NCI-H1105 treated with DMSO at 0.1 percent for 48 hours (cell line): ENCODE measurements around the gene LIPH.
A peak's percentile ranks its signal among the peaks of the same experiment; 100 is the strongest.

Source experiments
- DNase-seq: peaks from one replicate; lab custom pipeline; 2025; lab: John Stamatoyannopoulos, UW

Gene LIPH

GRCh38 chr3:185540695-185541094 is 11.7 kb downstream of the LIPH start:
- no peak for DNase-seq

DNA sequence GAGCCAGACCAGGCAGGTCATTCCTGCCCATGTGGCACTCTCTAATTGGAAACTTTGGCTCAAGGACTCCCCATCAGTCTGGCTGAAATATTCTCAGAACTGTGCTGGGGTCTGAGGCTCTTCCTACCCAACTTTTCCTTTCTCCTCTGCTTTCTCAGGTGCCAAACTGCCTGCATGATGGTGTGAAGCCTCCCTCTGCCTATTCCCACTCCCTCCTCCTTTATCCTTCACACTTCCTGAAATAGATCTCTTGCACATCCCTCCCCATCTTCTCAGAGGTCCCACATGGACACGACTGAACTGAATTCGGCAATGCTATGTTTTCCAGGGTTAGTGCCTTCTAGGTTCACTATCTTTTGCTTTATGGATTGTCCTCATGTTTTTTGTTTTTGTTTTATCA is 12.5 kb downstream of the LIPH start:
- no peak for DNase-seq

DNA sequence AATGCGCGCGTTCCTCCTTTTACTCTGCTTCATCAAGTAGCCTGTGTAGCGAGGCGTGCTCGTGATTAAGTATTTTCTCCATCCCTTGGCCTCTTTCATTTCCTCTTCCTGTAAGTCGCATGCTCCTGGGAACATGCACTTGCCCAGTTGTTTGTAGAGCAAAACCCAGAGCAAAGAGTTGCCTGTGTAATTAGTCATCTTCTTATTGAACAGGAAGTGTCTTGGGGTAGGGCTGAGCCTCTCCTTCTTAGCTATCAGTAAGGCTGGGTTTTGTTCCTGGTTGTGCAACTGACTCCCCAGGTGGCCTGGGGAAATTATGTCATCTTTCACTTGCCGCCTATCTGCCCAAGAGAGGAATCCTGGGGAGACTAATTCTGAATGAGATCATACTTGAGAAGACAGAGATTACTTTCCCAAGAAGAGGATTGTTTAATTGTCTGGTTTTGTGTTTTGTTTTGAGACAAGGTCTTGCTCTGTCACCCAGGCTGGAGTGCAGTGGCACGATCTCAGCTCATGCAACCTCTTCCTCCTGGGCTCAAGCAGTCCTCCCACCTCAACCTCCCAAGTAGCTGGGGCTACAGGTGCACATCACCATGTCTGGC is 14.9 kb downstream of the LIPH start:
- no peak for DNase-seq

- DNase-seq = no peak
These were observed 17.9 kb downstream of the LIPH start for GRCh38 chr3:185534511-185534910.

- DNase-seq = no peak
These were observed 19.5 kb downstream of the LIPH start for GRCh38 chr3:185532901-185533300.

GRCh38 chr3:185530856-185531255 is 21.5 kb downstream of the LIPH start:
- no peak for DNase-seq

- DNase-seq = no peak
These were observed 23.9 kb downstream of the LIPH start for GRCh38 chr3:185528532-185528931.

- no peak for DNase-seq
These were observed 25.0 kb downstream of the LIPH start for GRCh38 chr3:185527364-185527763.

DNA sequence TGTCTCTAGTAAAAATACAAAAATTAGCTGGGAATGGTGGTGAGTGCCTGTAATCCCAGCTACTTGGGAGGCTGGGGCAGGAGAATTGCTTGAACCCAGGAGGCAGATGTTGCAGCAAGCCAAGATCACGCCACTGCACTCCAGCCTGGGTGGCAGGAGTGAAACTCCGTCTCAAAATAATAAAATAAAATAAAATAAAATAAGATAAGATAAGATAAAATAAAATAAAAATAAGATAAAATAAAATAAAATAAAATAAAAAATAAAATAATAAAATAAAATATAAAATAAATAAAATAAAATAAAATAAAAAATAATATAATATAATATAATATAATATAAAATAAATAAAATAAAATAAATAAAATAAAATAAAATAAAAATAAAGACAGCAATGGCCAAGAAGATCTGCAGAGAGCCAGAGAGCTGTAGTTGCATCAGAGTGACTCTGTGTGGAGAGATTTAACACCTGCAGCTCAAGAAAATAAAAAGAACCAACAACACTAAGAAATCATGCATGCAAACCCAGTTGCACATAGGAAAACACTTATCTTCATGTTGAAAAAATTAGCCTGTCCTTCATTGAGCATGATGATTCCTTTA is 25.9 kb downstream of the LIPH start:
- no peak for DNase-seq

- DNase-seq = no peak
These were observed 30.8 kb downstream of the LIPH start for GRCh38 chr3:185521349-185522138.

DNA sequence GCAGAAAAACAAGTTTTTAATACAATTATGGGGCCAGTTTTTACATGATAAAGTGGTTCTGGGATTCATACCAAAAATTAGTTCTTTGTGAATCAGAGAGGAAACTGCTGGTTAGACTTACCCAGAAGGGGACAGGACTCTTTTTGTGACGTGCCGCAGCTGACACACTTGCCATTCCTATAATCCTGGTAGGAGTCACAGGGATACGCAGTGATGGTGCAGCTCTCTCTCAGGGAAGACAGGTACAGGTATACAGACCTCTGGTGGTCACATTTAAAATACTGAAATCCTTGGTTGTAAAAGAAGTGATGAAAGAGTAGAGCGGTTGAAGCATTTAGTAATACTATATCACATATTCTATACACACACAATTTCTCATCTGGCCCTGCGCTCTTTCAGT is 33.4 kb downstream of the LIPH start:
- DNase-seq = peak; percentile 10

DNA sequence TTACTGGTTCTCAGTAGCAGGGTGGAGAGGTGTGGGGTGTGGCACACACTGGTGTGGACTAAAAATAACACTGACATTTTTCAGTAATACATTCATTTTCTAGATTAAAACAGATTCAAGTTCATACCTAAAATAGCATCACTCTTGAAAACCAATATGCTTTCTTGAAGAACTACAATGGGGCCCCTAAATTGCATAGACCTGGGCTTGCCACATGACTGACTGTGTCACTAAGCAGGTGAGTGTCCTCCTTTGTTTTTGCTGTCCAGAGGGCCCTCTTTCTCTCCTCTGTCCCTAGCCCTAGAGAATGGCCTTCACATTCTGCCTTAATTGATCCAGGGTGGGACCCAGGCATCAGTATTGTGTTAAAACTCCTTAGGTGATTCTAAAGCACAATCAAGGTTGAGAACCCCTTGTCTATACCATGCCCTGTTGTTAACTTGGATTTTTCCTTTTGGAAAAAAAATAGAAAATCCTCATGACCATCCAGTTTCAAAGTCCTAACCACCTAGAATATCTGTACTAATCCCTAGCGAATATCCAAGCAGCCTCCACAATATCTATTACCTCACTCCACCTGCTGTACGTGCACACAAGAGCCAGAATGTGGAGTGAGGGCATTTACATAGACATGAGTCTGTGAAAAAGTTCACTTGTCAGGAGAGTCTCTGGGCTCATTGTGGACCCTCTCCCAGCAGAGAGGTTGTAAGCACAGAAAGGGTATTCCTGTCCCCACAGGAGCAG is 34.8 kb downstream of the LIPH start:
- DNase-seq = no peak

GRCh38 chr3:185511711-185512110 is 40.7 kb downstream of the LIPH start:
- DNase-seq = no peak

- DNase-seq = no peak
These were observed 43.9 kb downstream of the LIPH start for GRCh38 chr3:185508335-185508991.

DNA sequence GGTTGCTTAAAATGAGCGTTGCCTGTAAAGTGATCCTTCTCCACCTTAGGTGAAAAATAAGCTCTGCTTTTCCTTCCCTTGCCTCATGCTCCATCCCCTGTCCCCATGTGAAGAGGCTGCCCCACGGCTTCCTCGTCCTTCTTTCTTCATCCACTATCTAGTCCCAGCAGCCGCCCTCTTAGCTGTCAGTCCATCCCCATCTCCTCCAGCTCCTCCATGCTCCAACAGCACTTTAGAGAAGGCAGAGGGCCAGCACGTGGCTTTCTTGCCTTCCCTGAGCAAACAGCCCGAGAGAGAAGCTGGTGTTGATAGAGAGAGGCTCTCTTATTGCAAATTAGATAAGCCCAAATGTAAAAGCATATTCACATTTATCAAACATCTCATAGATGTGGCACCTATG is 44.5 kb downstream of the LIPH start:
- no peak for DNase-seq

DNA sequence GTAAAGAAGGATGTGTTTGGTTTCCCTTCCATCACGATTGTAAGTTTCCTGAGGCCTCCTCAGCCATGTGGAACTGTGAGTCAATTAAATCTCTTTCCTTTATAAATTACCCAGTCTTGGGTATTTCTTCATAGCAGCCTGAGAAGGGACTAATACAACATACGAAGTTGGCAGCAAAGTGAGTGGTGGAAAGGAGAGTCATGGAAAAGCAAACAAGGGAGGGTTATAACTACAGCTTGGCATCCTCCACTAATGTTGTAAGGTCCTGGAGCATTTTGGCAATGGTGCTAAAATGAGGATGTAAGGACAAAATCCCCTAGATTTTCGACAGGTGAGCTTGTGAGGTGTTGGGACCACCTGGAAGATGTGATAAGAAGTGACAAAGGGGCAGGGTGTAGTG is 47.8 kb downstream of the LIPH start:
- no peak for DNase-seq

DNA sequence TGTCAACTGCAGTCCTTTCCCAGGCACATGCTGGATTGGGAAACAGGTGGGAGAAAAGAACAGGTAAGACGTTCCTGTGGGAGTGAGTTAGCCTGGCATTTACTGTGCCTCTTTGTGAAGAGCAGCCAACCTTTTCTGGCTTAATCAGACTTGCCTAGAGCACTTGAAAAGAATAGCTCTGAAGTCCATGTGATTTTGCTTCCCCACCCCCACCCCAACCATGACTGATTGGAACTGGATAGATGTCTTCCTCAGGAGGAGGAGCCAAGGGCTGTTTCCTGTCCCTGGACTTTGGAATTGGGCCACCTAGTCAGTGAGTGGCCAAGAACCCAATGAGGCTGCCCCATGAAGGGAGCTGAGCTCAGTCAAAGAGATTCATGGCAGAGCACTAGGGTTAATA is 48.9 kb downstream of the LIPH start:
- no peak for DNase-seq

DNA sequence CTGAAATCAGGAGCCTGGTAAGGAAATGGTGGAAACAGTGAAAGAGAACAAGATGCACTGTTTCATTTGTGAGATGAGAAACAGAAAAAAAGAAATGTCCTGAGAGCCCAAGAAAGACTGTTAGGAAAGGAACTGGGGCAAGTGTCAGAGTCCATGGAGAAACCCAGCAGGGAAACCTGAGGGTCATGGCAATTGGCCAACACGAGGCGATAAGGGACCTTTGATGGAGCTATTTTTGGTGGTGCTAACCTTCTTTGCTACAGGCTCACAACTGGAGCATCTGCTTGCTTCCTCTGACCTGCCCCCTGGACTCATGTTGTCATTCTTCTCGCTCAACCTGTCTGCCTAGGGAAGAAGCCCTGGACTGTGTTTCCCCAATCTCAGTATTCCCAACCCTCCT is 49.4 kb downstream of the LIPH start:
- DNase-seq = no peak

- DNase-seq = peak; percentile 92
These were observed 53.6 kb downstream of the LIPH start, which contains the start of gene TMEM41A for GRCh38 chr3:185498503-185499396. TSS of gene TMEM41A (minus strand) at chr3:185499035. CDS start at chr3:185498961, 74 bp downstream.

DNA sequence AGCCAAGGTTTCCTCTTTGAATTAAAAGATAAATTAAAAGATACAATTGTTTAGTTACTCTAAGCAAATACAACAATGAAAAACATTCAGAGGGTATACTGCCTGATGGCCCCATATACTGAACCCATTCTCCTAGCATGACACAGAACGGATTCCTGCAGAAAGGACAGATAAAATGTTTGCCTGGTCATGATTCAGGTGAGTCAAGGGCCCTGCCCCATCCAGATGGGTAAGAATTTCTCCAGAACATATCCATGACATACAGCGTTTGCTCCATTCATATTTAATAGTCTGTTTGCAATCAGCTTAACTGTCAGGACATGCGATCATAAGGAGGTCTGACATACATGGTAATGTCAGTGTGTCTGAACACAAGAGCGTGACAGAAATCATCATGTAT is 62.1 kb downstream of the LIPH start:
- no peak for DNase-seq

- no peak for DNase-seq
These were observed 62.9 kb downstream of the LIPH start for GRCh38 chr3:185489462-185489861.
